HL-60 (cell line): Measurements from ENCODE around the gene KIAA1671.

ENCODE experiments used
- CTCF ChIP-seq: IDR thresholded peaks from one replicate; pipeline ENCODE4 v1.5.1; 2011; ENCODE audit warnings: low read length, control low read depth, inconsistent platforms; ENCODE audit not compliant: insufficient read depth
- POLR2AphosphoS5 ChIP-seq: IDR thresholded peaks from 2 replicates; pipeline ENCODE4 v1.6.1; 2012; ENCODE audit warnings: low read depth
- REST ChIP-seq: IDR thresholded peaks from 2 replicates; pipeline ENCODE4 v1.6.1; 2012; ENCODE audit warnings: low read depth; ENCODE audit not compliant: insufficient replicate concordance

GRCh38 chr22:25130462-25130861, 177.9 kb downstream of the KIAA1671 start:
- TF ChIP-seq CTCF, result no peak
- no peak for TF ChIP-seq POLR2AphosphoS5
- no peak for TF ChIP-seq REST
